ENCODE measurements around the gene MTHFSD. TPM values are rescaled to one million over a fixed set of nuclear protein-coding genes. Genes with fewer than 3 reads are reported as not detected.
A peak's percentile ranks its signal among the peaks of the same experiment; 100 is the strongest.
"Not testable (repeated sequence)": the region's sequence is repeated elsewhere in the genome, so short reads cannot be mapped to it uniquely, and the experiment has no call there.

MTHFSD gene
- polyA plus RNA-seq, 1 donor: 19.5 TPM

GRCh38 chr16:86595983-86596605 lies 41.1 kb upstream of the MTHFSD start:
- WGBS (ENCODE audit: insufficient coverage, low lambda C conversion rate): no CpG with 5 or more reads among the region's 10 CpGs

GRCh38 chr16:86594721-86595120 lies 39.7 kb upstream of the MTHFSD start:
- H3K9me3 ChIP-seq (ENCODE audit: control insufficient read depth, low read depth, low read length): no peaks in the 10 kb centered on the region
- H3K27me3 ChIP-seq (ENCODE audit: control insufficient read depth, insufficient read depth, low read length): peaks cover 67% of the 10 kb centered on the region
- no peaks in the 10 kb centered on the region for H3K36me3 ChIP-seq (ENCODE audit: control insufficient read depth, insufficient read depth, low read length)
- DNase-seq: no peak
- H3K27ac ChIP-seq (ENCODE audit: low read length): no peak overlapping the region
- 8% methylated on average over 6 of the region's 8 CpGs for WGBS (ENCODE audit: insufficient coverage, low lambda C conversion rate)
- no peaks in the 10 kb centered on the region for H3K4me1 ChIP-seq (ENCODE audit: control insufficient read depth, insufficient read depth, low read length)
- H3K4me3 ChIP-seq (ENCODE audit: low read length): no peak overlapping the region

More at GRCh38 chr16:86595983-86596605, 41.1 kb upstream of the MTHFSD start:
- no peak overlapping the region for H3K27ac ChIP-seq (ENCODE audit: low read length)
- H3K4me1 ChIP-seq (ENCODE audit: control insufficient read depth, insufficient read depth, low read length): no peaks in the 10 kb centered on the region
- no peak overlapping the region for H3K4me3 ChIP-seq (ENCODE audit: low read length)
- no peaks in the 10 kb centered on the region for H3K9me3 ChIP-seq (ENCODE audit: control insufficient read depth, low read depth, low read length)
- H3K27me3 ChIP-seq (ENCODE audit: control insufficient read depth, insufficient read depth, low read length): peaks cover 58% of the 10 kb centered on the region
- DNase-seq: no peak
- no peaks in the 10 kb centered on the region for H3K36me3 ChIP-seq (ENCODE audit: control insufficient read depth, insufficient read depth, low read length)

GRCh38 chr16:86593913-86594620 lies 39.0 kb upstream of the MTHFSD start:
- 49% methylated on average over 2 of the region's 13 CpGs for WGBS (ENCODE audit: insufficient coverage, low lambda C conversion rate)
- no peak for DNase-seq
- peaks cover 73% of the 10 kb centered on the region for H3K27me3 ChIP-seq (ENCODE audit: control insufficient read depth, insufficient read depth, low read length)
- no peak overlapping the region for H3K4me3 ChIP-seq (ENCODE audit: low read length)
- no peaks in the 10 kb centered on the region for H3K36me3 ChIP-seq (ENCODE audit: control insufficient read depth, insufficient read depth, low read length)
- H3K27ac ChIP-seq (ENCODE audit: low read length): no peak overlapping the region
- H3K4me1 ChIP-seq (ENCODE audit: control insufficient read depth, insufficient read depth, low read length): no peaks in the 10 kb centered on the region
- no peaks in the 10 kb centered on the region for H3K9me3 ChIP-seq (ENCODE audit: control insufficient read depth, low read depth, low read length)

- no peaks in the 10 kb centered on the region for H3K4me1 ChIP-seq (ENCODE audit: control insufficient read depth, insufficient read depth, low read length)
- DNase-seq: no peak
- no peak overlapping the region for H3K4me3 ChIP-seq (ENCODE audit: low read length)
- H3K36me3 ChIP-seq (ENCODE audit: control insufficient read depth, insufficient read depth, low read length): no peaks in the 10 kb centered on the region
- H3K27ac ChIP-seq (ENCODE audit: low read length): no peak overlapping the region
- 64% methylated on average over 3 of the region's 4 CpGs for WGBS (ENCODE audit: insufficient coverage, low lambda C conversion rate)
- H3K27me3 ChIP-seq (ENCODE audit: control insufficient read depth, insufficient read depth, low read length): peaks cover 67% of the 10 kb centered on the region
- no peaks in the 10 kb centered on the region for H3K9me3 ChIP-seq (ENCODE audit: control insufficient read depth, low read depth, low read length)
Measured at GRCh38 chr16:86591270-86591669, 36.2 kb upstream of the MTHFSD start.

- H3K36me3 ChIP-seq (ENCODE audit: control insufficient read depth, insufficient read depth, low read length): no peaks in the 10 kb centered on the region
- no peak for DNase-seq
- no peak overlapping the region for H3K4me3 ChIP-seq (ENCODE audit: low read length)
- H3K27ac ChIP-seq (ENCODE audit: low read length): no peak overlapping the region
- no peaks in the 10 kb centered on the region for H3K9me3 ChIP-seq (ENCODE audit: control insufficient read depth, low read depth, low read length)
- WGBS (ENCODE audit: insufficient coverage, low lambda C conversion rate): no CpG with 5 or more reads among the region's 4 CpGs
- H3K27me3 ChIP-seq (ENCODE audit: control insufficient read depth, insufficient read depth, low read length): peaks cover 62% of the 10 kb centered on the region
- no peaks in the 10 kb centered on the region for H3K4me1 ChIP-seq (ENCODE audit: control insufficient read depth, insufficient read depth, low read length)
Measured at GRCh38 chr16:86590501-86591144, 35.6 kb upstream of the MTHFSD start.

- H3K36me3 ChIP-seq (ENCODE audit: control insufficient read depth, insufficient read depth, low read length); H3K4me1 ChIP-seq (ENCODE audit: control insufficient read depth, insufficient read depth, low read length); H3K4me3 ChIP-seq (ENCODE audit: low read length); H3K9me3 ChIP-seq (ENCODE audit: control insufficient read depth, low read depth, low read length); H3K27ac ChIP-seq (ENCODE audit: low read length); DNase-seq: not testable (repeated sequence)
- 90% methylated on average over 3 of the region's 3 CpGs for WGBS (ENCODE audit: insufficient coverage, low lambda C conversion rate)
- peaks cover 53% of the 10 kb centered on the region for H3K27me3 ChIP-seq (ENCODE audit: control insufficient read depth, insufficient read depth, low read length)
Measured at GRCh38 chr16:86587955-86588354, 32.9 kb upstream of the MTHFSD start.

GRCh38 chr16:86587487-86587886 lies 32.5 kb upstream of the MTHFSD start:
- WGBS (ENCODE audit: insufficient coverage, low lambda C conversion rate): no CpG with 5 or more reads among the region's 3 CpGs
- no peak for DNase-seq
- Histone ChIP-seq H3K4me3 (ENCODE audit: low read length) (no peak overlapping the region), H3K9me3 (ENCODE audit: control insufficient read depth, low read depth, low read length) (no peaks in the 10 kb centered on the region), H3K27me3 (ENCODE audit: control insufficient read depth, insufficient read depth, low read length) (peaks cover 51% of the 10 kb centered on the region), H3K36me3 (ENCODE audit: control insufficient read depth, insufficient read depth, low read length) (no peaks in the 10 kb centered on the region), H3K4me1 (ENCODE audit: control insufficient read depth, insufficient read depth, low read length) (no peaks in the 10 kb centered on the region), H3K27ac (ENCODE audit: low read length) (no peak overlapping the region)

GRCh38 chr16:86585821-86586611 lies 31.0 kb upstream of the MTHFSD start:
- Histone ChIP-seq H3K27me3 (ENCODE audit: control insufficient read depth, insufficient read depth, low read length) (peaks cover 50% of the 10 kb centered on the region), H3K9me3 (ENCODE audit: control insufficient read depth, low read depth, low read length) (no peaks in the 10 kb centered on the region), H3K36me3 (ENCODE audit: control insufficient read depth, insufficient read depth, low read length) (no peaks in the 10 kb centered on the region), H3K27ac (ENCODE audit: low read length) (peak overlapping the region; percentile 3), H3K4me3 (ENCODE audit: low read length) (no peak overlapping the region), H3K4me1 (ENCODE audit: control insufficient read depth, insufficient read depth, low read length) (no peaks in the 10 kb centered on the region)
- DNase-seq: no peak
- WGBS (ENCODE audit: insufficient coverage, low lambda C conversion rate): no CpG with 5 or more reads among the region's 10 CpGs

- Histone ChIP-seq H3K4me1 (ENCODE audit: control insufficient read depth, insufficient read depth, low read length) (no peaks in the 10 kb centered on the region), H3K27ac (ENCODE audit: low read length) (no peak overlapping the region), H3K9me3 (ENCODE audit: control insufficient read depth, low read depth, low read length) (peaks cover under 1% of the 10 kb centered on the region), H3K27me3 (ENCODE audit: control insufficient read depth, insufficient read depth, low read length) (peaks cover 51% of the 10 kb centered on the region), H3K4me3 (ENCODE audit: low read length) (no peak overlapping the region), H3K36me3 (ENCODE audit: control insufficient read depth, insufficient read depth, low read length) (no peaks in the 10 kb centered on the region)
- DNase-seq: no peak
- WGBS (ENCODE audit: insufficient coverage, low lambda C conversion rate): no CpG with 5 or more reads among the region's 12 CpGs
Measured at GRCh38 chr16:86584726-86585721, 30.0 kb upstream of the MTHFSD start.
